ENCODE measurements around the gene SPSB3. TPM values are rescaled to one million over a fixed set of nuclear protein-coding genes. Genes with fewer than 3 reads are reported as not detected.
"Not testable (repeated sequence)": the region's sequence is repeated elsewhere in the genome, so short reads cannot be mapped to it uniquely, and the experiment has no call there.

The SPSB3 gene
- total RNA-seq, 2 donors from 2014 or later: 95.9 to 97.8 TPM

- Histone ChIP-seq H3K4me3 (no peak overlapping the region), H3K9me3 (no peaks in the 10 kb centered on the region), H3K27me3 (no peaks in the 10 kb centered on the region), H3K4me1 (no peaks in the 10 kb centered on the region), H3K36me3 (replicated peaks in 1 of 2; ENCODE audit: insufficient read depth in 1 of 2, low read depth in 2 of 2) (peaks cover 2 to 19% of the 10 kb centered on the region in 2 donors), H3K27ac (no peak overlapping the region)
- ATAC-seq (no peak), DNase-seq (no peak)
- 91 to 96% methylated on average over 13 to 21 of the region's 22 CpGs for WGBS, 2 donors
- intact Hi-C loops (cut with DNase I): no loop called here
- TF ChIP-seq CTCF (IDR thresholded peaks at IDR 0.05): no peak
- no peak for TF ChIP-seq POLR2A (IDR thresholded peaks at IDR 0.05)
These were observed 48.2 kb downstream of the SPSB3 start for GRCh38 chr16:1734123-1734522.

- WGBS, 2 donors: 82 to 83% methylated on average over 1 to 21 of the region's 21 CpGs
- H3K9me3 ChIP-seq; H3K4me1 ChIP-seq; DNase-seq; H3K4me3 ChIP-seq; intact Hi-C loops (cut with DNase I); ATAC-seq; H3K27ac ChIP-seq; H3K27me3 ChIP-seq: not testable (repeated sequence)
- H3K36me3 ChIP-seq (replicated peaks in 1 of 2; ENCODE audit: insufficient read depth in 1 of 2, low read depth in 2 of 2): peaks cover 6 to 19% of the 10 kb centered on the region in 2 donors
These were observed 49.8 kb downstream of the SPSB3 start for GRCh38 chr16:1732551-1732987.

- no peak for DNase-seq
- 84 to 89% methylated on average over 13 to 14 of the region's 14 CpGs for WGBS, 2 donors
- no peak for ATAC-seq
These were observed 50.3 kb downstream of the SPSB3 start for GRCh38 chr16:1732071-1732470.

GRCh38 chr16:1731603-1732002 is 50.8 kb downstream of the SPSB3 start:
- Histone ChIP-seq H3K9me3 (no peaks in the 10 kb centered on the region), H3K36me3 (replicated peaks in 1 of 2; ENCODE audit: insufficient read depth in 1 of 2, low read depth in 2 of 2) (peaks cover 6 to 21% of the 10 kb centered on the region in 2 donors), H3K27ac (no peak overlapping the region), H3K4me1 (no peaks in the 10 kb centered on the region), H3K4me3 (no peak overlapping the region), H3K27me3 (no peaks in the 10 kb centered on the region)
- intact Hi-C loops (cut with DNase I): no loop called here
- WGBS, 2 donors: 67 to 93% methylated on average over 4 to 7 of the region's 7 CpGs
- TF ChIP-seq POLR2A (IDR thresholded peaks at IDR 0.05) (no peak), CTCF (IDR thresholded peaks at IDR 0.05) (no peak)
- no peak for DNase-seq
- no peak for ATAC-seq

More at GRCh38 chr16:1732071-1732470, 50.3 kb downstream of the SPSB3 start:
- TF ChIP-seq POLR2A (IDR thresholded peaks at IDR 0.05): no peak
- no peak for TF ChIP-seq CTCF (IDR thresholded peaks at IDR 0.05)
- no peaks in the 10 kb centered on the region for H3K27me3 ChIP-seq
- no peaks in the 10 kb centered on the region for H3K4me1 ChIP-seq
- peaks cover 6 to 19% of the 10 kb centered on the region in 2 donors for H3K36me3 ChIP-seq (replicated peaks in 1 of 2; ENCODE audit: insufficient read depth in 1 of 2, low read depth in 2 of 2)
- no peak overlapping the region for H3K27ac ChIP-seq
- intact Hi-C loops (cut with DNase I): no loop called here
- no peak overlapping the region for H3K4me3 ChIP-seq
- H3K9me3 ChIP-seq: no peaks in the 10 kb centered on the region

GRCh38 chr16:1731073-1731472 is 51.3 kb downstream of the SPSB3 start:
- no peak for ATAC-seq
- H3K9me3 ChIP-seq: no peaks in the 10 kb centered on the region
- WGBS, 2 donors: 91 to 92% methylated on average over 7 of the region's 7 CpGs
- H3K4me3 ChIP-seq: no peak overlapping the region
- no peak for DNase-seq
- peaks cover 6 to 22% of the 10 kb centered on the region in 2 donors for H3K36me3 ChIP-seq (replicated peaks in 1 of 2; ENCODE audit: insufficient read depth in 1 of 2, low read depth in 2 of 2)
- H3K27ac ChIP-seq: no peak overlapping the region
- H3K4me1 ChIP-seq: no peaks in the 10 kb centered on the region
- no peak for TF ChIP-seq POLR2A (IDR thresholded peaks at IDR 0.05)
- TF ChIP-seq CTCF (IDR thresholded peaks at IDR 0.05): no peak
- intact Hi-C loops (cut with DNase I): no loop called here
- no peaks in the 10 kb centered on the region for H3K27me3 ChIP-seq
